ENCODE measurements around the gene ST6GALNAC3. TPM values are rescaled to one million over a fixed set of nuclear protein-coding genes. Genes with fewer than 3 reads are reported as not detected.

The ST6GALNAC3 gene
- total RNA-seq, 1 experiment from 2014 or later, result 0.03 TPM

DNA sequence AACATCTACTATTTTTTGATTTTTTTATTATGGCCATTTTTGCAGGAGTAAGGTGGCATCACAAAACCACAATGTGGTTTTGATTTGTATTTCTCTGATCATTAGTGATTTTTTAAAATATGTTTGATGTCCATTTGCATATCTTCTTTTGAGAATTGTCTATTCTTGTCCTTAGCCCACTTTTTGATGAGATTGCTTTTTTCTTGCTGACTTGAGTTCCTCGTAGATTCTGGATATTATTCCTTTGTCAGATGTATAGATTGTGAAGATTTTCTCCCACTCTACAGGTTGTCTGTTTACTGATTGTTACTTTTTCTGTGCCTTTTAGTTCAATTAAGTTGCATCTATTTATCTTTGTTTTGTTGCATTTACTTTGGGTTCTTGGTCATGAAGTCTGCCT is 375.7 kb downstream of the ST6GALNAC3 start:
- ATAC-seq, result no peak
- BruUV-seq (replicated peaks), result no TSS peak
- no peak overlapping the region for H3K4me3 ChIP-seq (ENCODE audit: low read depth in 2 of 2, low read length in 2 of 2)
- H3K4me1 ChIP-seq (ENCODE audit: control insufficient read depth, insufficient read depth, low read length), result no peaks in the 10 kb centered on the region
- ChIA-PET CTCF (no interaction called here), POLR2A (no interaction called here)
- H3K9me3 ChIP-seq (ENCODE audit: control insufficient read depth, insufficient read depth, low read depth, low read length), result no peaks in the 10 kb centered on the region
- intact Hi-C loops (cut with micrococcal nuclease; ENCODE audit: unreplicated experiment), result no loop called here
- H3K27ac ChIP-seq (ENCODE audit: low read length), result no peak overlapping the region
- H3K36me3 ChIP-seq (ENCODE audit: control insufficient read depth, insufficient read depth, low read length), result no peaks in the 10 kb centered on the region
- in situ Hi-C loops (cut with HindIII; ENCODE audit: low pct_unique_long_range_greater_than_20kb, low sequenced_read_pairs), result no loop called here
- no peaks in the 10 kb centered on the region for H3K27me3 ChIP-seq (ENCODE audit: control insufficient read depth, insufficient read depth, low read length)
- TF ChIP-seq, protein P1, sequence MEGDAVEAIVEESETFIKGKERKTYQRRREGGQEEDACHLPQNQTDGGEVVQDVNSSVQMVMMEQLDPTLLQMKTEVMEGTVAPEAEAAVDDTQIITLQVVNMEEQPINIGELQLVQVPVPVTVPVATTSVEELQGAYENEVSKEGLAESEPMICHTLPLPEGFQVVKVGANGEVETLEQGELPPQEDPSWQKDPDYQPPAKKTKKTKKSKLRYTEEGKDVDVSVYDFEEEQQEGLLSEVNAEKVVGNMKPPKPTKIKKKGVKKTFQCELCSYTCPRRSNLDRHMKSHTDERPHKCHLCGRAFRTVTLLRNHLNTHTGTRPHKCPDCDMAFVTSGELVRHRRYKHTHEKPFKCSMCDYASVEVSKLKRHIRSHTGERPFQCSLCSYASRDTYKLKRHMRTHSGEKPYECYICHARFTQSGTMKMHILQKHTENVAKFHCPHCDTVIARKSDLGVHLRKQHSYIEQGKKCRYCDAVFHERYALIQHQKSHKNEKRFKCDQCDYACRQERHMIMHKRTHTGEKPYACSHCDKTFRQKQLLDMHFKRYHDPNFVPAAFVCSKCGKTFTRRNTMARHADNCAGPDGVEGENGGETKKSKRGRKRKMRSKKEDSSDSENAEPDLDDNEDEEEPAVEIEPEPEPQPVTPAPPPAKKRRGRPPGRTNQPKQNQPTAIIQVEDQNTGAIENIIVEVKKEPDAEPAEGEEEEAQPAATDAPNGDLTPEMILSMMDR (IDR thresholded peaks at IDR 0.05), result no peak
- TF ChIP-seq SIN3A (IDR thresholded peaks at IDR 0.05; ENCODE audit: borderline replicate concordance, insufficient read depth, low read depth, low read length) (no peak), POLR2AphosphoS5 (IDR thresholded peaks at IDR 0.05; ENCODE audit: low read depth, low read length) (no peak), TCF7L2 (IDR thresholded peaks at IDR 0.05; ENCODE audit: low read depth, low read length) (no peak)
- TF ChIP-seq, protein P2, sequence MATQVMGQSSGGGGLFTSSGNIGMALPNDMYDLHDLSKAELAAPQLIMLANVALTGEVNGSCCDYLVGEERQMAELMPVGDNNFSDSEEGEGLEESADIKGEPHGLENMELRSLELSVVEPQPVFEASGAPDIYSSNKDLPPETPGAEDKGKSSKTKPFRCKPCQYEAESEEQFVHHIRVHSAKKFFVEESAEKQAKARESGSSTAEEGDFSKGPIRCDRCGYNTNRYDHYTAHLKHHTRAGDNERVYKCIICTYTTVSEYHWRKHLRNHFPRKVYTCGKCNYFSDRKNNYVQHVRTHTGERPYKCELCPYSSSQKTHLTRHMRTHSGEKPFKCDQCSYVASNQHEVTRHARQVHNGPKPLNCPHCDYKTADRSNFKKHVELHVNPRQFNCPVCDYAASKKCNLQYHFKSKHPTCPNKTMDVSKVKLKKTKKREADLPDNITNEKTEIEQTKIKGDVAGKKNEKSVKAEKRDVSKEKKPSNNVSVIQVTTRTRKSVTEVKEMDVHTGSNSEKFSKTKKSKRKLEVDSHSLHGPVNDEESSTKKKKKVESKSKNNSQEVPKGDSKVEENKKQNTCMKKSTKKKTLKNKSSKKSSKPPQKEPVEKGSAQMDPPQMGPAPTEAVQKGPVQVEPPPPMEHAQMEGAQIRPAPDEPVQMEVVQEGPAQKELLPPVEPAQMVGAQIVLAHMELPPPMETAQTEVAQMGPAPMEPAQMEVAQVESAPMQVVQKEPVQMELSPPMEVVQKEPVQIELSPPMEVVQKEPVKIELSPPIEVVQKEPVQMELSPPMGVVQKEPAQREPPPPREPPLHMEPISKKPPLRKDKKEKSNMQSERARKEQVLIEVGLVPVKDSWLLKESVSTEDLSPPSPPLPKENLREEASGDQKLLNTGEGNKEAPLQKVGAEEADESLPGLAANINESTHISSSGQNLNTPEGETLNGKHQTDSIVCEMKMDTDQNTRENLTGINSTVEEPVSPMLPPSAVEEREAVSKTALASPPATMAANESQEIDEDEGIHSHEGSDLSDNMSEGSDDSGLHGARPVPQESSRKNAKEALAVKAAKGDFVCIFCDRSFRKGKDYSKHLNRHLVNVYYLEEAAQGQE (IDR thresholded peaks at IDR 0.05; ENCODE audit: insufficient read depth in 1 of 2, low read depth in 2 of 2, low read length in 1 of 2), result no peak
- no peak for DNase-seq (ENCODE audit: low read depth, low spot score)

DNA sequence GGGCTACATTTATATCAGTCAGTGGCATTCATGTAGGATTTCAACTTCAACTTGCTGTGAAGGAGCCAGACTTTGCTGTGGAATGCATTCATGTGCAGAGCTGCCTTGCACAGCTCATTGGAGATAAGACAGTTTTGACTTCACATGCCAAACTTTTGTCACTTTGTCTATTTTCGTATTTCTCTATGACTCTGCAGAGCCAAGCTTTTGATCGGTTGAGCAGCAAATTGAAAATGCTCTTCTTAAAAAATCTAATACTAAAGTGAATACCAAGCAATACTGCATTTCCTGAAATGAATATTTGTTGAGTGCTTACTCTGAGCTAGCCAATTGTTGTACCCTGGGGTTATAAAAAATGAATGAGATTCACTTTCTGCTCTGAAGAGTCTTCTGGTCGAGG is 388.7 kb downstream of the ST6GALNAC3 start:
- Histone ChIP-seq H3K4me1 (ENCODE audit: control insufficient read depth, insufficient read depth, low read length) (no peaks in the 10 kb centered on the region), H3K36me3 (ENCODE audit: control insufficient read depth, insufficient read depth, low read length) (no peaks in the 10 kb centered on the region), H3K27me3 (ENCODE audit: control insufficient read depth, insufficient read depth, low read length) (no peaks in the 10 kb centered on the region), H3K27ac (ENCODE audit: low read length) (no peak overlapping the region), H3K4me3 (ENCODE audit: low read depth in 2 of 2, low read length in 2 of 2) (no peak overlapping the region), H3K9me3 (ENCODE audit: control insufficient read depth, insufficient read depth, low read depth, low read length) (no peaks in the 10 kb centered on the region)
- ChIA-PET CTCF (no interaction called here), POLR2A (interaction anchor here (0.6 kb wide), 1 partner anchor 389 kb away, joined by 3 read pairs; no protein-coding TSS in a partner anchor)
- DNase-seq (ENCODE audit: low read depth, low spot score) (no peak), ATAC-seq (no peak)
- TF ChIP-seq, protein P1 (IDR thresholded peaks at IDR 0.05), result no peak
- TF ChIP-seq SIN3A (IDR thresholded peaks at IDR 0.05; ENCODE audit: borderline replicate concordance, insufficient read depth, low read depth, low read length) (no peak), POLR2AphosphoS5 (IDR thresholded peaks at IDR 0.05; ENCODE audit: low read depth, low read length) (no peak), TCF7L2 (IDR thresholded peaks at IDR 0.05; ENCODE audit: low read depth, low read length) (no peak)
- TF ChIP-seq, protein P2 (IDR thresholded peaks at IDR 0.05; ENCODE audit: insufficient read depth in 1 of 2, low read depth in 2 of 2, low read length in 1 of 2), result no peak
- no TSS peak for BruUV-seq (replicated peaks)
- in situ Hi-C loops (cut with HindIII; ENCODE audit: low pct_unique_long_range_greater_than_20kb, low sequenced_read_pairs), result no loop called here
- intact Hi-C loops (cut with micrococcal nuclease; ENCODE audit: unreplicated experiment), result no loop called here
